Activated naive CD8-positive, alpha-beta T cell treated with anti-CD3 and anti-CD28 coated beads for 36 hours (primary cell): ENCODE measurements around the gene KDM4C. TPM values are rescaled to one million over a fixed set of nuclear protein-coding genes. Genes with fewer than 3 reads are reported as not detected.

Experiments used
- DNase-seq: peaks from one replicate; pipeline ENCODE4 v3.0.0; 2021
- H3K27ac Mint-ChIP-seq: one replicate; pipeline ENCODE4 v1.8.0; 2022; ENCODE audit warnings: mild to moderate bottlenecking, moderate library complexity, mixed read lengths
- H3K27me3 Mint-ChIP-seq: one replicate; pipeline ENCODE4 v1.8.0; 2022; ENCODE audit warnings: mild to moderate bottlenecking, mixed read lengths
- H3K36me3 Mint-ChIP-seq: one replicate; pipeline ENCODE4 v1.8.0; 2021; ENCODE audit warnings: mild to moderate bottlenecking, mixed read lengths
- H3K4me1 Mint-ChIP-seq: one replicate; pipeline ENCODE4 v1.8.0; 2021; ENCODE audit warnings: mixed read lengths
- H3K4me3 Mint-ChIP-seq: one replicate; pipeline ENCODE4 v1.8.0; 2022; ENCODE audit warnings: mild to moderate bottlenecking, moderate library complexity, mixed read lengths
- H3K9me3 Mint-ChIP-seq: one replicate; pipeline ENCODE4 v1.8.0; 2022; ENCODE audit warnings: mixed read lengths
- total RNA-seq, 2 experiments: library from RNA; stranded (reverse); gene quantifications; one replicate each; pipeline ENCODE4 v1.2.3, GENCODE V29; 2021

The KDM4C gene
- total RNA-seq, 2 experiments from 2014 or later: 22.7 to 22.9 TPM

DNA sequence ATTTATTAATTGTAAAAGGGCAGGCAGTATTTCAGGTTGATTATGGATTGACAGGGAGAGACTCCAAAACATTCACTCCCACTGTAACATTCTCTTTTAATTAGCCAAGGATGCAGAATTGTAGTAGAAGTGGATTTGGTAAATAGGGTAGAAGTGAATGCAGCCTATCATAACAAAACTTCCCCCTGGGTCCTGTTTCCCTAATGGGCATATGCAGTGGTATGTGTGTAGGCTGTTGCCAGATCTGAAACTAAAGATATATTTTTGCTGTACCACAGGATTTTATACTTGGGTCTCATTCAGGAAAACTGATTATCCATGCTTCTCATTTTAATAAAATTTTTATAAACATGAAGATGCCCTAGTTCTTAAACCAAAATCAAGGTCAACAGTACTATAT is 351.2 kb downstream of the KDM4C start:
- no peaks in the 10 kb centered on the region for H3K27me3 Mint-ChIP-seq
- H3K4me3 Mint-ChIP-seq: no peak overlapping the region
- H3K4me1 Mint-ChIP-seq: peaks cover 2% of the 10 kb centered on the region
- no peak overlapping the region for H3K27ac Mint-ChIP-seq
- no peak for DNase-seq
- H3K9me3 Mint-ChIP-seq: no peaks in the 10 kb centered on the region
- H3K36me3 Mint-ChIP-seq: peaks cover 34% of the 10 kb centered on the region

DNA sequence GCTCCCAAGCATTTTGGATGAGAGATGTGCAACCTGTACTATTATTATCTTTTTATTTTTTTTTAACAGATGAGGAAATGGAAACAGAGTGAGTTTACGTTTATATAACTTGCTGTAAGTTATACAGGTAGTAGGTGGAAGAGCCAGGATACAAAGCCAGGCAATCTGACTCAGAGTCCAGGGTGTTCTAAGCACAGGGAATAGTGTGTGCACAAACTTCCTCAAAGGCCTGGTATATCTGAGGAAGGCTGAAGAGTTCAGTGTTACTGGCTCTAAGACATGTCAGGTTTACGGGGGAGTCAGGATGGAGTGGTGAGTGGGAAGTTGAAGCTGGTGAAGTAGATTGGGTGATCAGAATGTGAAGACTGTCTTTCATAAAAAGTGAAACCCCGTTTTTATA is 353.6 kb downstream of the KDM4C start:
- H3K36me3 Mint-ChIP-seq: peaks cover 22% of the 10 kb centered on the region
- H3K4me1 Mint-ChIP-seq: no peaks in the 10 kb centered on the region
- no peaks in the 10 kb centered on the region for H3K9me3 Mint-ChIP-seq
- no peak overlapping the region for H3K4me3 Mint-ChIP-seq
- no peak overlapping the region for H3K27ac Mint-ChIP-seq
- no peak for DNase-seq
- H3K27me3 Mint-ChIP-seq: no peaks in the 10 kb centered on the region

DNA sequence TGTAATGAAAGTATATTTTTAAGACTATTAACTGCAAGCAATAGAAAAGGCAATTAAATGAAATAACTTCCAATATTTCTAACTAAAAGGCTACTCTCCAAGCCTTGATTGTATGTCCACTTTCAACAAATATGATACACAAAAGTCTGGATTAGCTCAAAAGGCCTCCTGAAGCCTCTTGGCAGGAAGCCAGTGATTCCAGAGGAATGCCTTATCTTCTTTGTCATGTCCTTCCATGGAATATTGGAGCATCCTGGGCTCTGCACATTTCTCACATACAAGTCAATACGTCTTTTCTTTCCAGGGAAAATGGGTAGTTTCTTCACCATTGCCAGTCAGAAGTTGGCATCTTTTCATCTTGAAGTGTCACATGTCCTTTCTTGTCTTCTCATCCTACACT is 357.8 kb downstream of the KDM4C start:
- peaks cover 12% of the 10 kb centered on the region for H3K4me1 Mint-ChIP-seq
- no peaks in the 10 kb centered on the region for H3K9me3 Mint-ChIP-seq
- H3K4me3 Mint-ChIP-seq: no peak overlapping the region
- no peak for DNase-seq
- H3K36me3 Mint-ChIP-seq: peaks cover 6% of the 10 kb centered on the region
- H3K27ac Mint-ChIP-seq: no peak overlapping the region
- no peaks in the 10 kb centered on the region for H3K27me3 Mint-ChIP-seq

DNA sequence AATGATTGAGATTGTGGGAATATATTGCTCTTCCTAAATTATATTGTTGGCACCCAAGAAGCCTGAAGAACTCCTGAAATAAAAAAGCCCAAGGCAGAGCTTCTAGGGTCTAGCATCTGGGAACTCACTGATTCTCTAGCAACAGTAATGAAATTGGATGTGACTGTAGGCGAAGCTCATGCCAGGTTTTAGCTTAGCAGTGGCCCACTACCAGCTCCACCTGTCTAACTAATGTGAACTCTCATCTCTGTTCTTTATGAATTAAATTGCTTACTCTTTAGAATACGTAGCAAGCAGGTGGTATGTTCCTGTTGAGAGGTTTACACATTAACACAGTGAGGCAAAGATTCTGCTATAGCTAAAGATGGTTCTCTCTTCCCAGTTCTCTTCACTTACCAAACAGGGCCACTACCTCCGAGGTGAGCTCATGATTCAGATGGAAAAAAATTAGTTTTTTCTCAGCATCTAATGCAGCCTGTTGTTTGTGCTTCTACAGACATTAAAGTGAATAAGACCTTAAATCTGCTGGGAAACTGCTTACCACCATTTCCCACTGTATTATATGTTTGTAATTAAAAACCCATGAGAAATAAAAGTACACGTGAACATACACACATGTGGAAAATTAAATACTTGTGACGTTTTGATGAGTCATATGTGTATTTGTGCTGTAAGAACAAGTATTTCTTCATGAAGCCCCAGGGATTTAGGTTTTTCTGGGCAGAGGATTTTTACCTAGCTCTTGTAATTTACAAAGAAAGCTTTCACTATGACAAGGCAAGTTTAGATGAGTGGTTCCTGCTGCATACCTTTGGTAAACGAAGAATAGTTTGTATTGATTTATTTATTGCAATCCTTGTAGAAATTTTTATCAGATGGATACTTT is 360.1 kb downstream of the KDM4C start:
- H3K36me3 Mint-ChIP-seq: peaks cover 15% of the 10 kb centered on the region
- peaks cover 2% of the 10 kb centered on the region for H3K9me3 Mint-ChIP-seq
- no peak overlapping the region for H3K27ac Mint-ChIP-seq
- H3K4me3 Mint-ChIP-seq: no peak overlapping the region
- peaks cover 20% of the 10 kb centered on the region for H3K4me1 Mint-ChIP-seq
- DNase-seq: no peak
- H3K27me3 Mint-ChIP-seq: no peaks in the 10 kb centered on the region

DNA sequence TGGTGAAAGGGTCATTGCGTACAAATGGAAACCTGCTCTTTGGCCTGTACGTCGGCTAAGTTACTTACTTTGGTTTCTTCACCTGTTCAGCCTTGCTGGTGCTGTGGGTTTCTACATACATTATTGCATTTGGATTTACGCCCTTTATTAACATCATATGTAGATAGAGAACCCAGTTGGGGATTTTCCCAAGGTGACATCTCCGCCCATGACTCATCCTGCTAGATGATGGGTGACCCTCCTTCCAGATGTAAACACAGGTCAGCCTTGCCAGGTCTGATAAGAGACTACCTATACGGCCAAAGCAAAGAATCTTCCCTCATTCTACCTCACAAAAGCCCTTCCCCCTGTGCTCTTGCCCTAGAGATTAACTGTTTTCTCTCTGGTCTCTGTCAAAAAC is 360.9 kb downstream of the KDM4C start:
- Mint-ChIP-seq H3K4me1 (peaks cover 20% of the 10 kb centered on the region), H3K27ac (no peak overlapping the region), H3K4me3 (no peak overlapping the region), H3K27me3 (no peaks in the 10 kb centered on the region), H3K36me3 (peaks cover 18% of the 10 kb centered on the region), H3K9me3 (peaks cover 2% of the 10 kb centered on the region)
- DNase-seq: no peak

DNA sequence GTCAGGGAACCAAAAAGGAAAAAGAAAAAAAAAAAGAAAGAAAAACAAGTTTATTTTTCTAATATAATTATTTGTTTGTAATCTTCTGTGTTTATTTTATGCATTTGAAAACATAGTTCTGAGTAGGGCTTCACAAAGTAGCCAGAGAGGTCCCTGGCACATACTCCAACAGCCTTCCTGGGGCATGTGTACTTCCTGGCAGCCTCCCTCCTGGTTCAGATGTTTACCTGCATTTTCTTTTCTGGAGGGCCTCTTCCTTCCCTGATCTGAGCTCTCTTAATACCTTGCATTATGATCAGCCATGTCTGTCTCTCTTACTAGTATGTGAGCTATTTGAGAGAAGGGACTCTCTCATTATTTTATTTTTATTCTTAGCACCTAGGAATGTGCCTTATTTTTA is 361.8 kb downstream of the KDM4C start:
- H3K4me3 Mint-ChIP-seq: no peak overlapping the region
- H3K9me3 Mint-ChIP-seq: peaks cover 2% of the 10 kb centered on the region
- DNase-seq: no peak
- H3K27ac Mint-ChIP-seq: no peak overlapping the region
- H3K36me3 Mint-ChIP-seq: peaks cover 18% of the 10 kb centered on the region
- H3K27me3 Mint-ChIP-seq: no peaks in the 10 kb centered on the region
- H3K4me1 Mint-ChIP-seq: peaks cover 20% of the 10 kb centered on the region

DNA sequence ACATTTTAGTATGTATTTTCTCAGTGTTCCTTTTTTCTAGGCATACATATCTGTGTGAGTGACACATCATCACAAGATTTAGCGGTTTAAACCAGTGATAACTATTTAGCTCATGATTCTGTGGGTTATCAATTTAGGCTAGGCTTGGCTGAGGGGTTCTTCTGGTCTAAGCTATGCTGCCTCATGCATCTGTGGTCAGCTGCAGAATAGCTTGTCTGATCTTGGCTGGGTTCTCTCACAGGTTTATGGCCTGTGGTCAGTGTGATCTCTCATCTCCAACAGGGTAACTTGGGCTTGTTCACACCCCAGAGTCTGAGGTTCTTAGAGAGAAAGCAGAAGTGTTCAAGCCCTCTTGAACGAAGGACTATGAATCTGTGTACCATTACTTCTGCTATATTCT is 363.3 kb downstream of the KDM4C start:
- no peak for DNase-seq
- H3K36me3 Mint-ChIP-seq: peaks cover 21% of the 10 kb centered on the region
- H3K27me3 Mint-ChIP-seq: no peaks in the 10 kb centered on the region
- H3K4me3 Mint-ChIP-seq: no peak overlapping the region
- H3K27ac Mint-ChIP-seq: no peak overlapping the region
- H3K4me1 Mint-ChIP-seq: peaks cover 22% of the 10 kb centered on the region
- peaks cover 2% of the 10 kb centered on the region for H3K9me3 Mint-ChIP-seq

DNA sequence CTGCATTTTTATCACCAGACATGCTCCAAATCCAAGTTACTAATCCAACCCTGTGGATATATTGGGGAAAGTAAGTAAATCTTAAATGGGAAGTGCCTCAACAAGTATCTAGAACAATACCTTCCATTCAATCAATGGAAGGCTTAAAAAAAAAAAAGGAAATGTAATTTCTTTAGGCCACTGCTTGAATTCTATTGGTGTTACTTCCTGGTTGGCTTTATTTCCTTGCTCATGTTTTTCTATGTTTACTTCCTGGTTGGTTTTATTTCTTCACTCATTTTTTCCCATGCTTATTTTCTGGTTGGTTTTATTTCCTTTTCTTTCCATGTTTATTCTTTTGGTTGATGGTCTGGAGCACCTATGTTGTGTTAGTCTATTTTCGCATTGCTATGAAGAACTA is 363.9 kb downstream of the KDM4C start:
- Mint-ChIP-seq H3K4me1 (peaks cover 22% of the 10 kb centered on the region), H3K36me3 (peaks cover 25% of the 10 kb centered on the region), H3K27ac (peak overlapping the region; percentile 30), H3K27me3 (no peaks in the 10 kb centered on the region), H3K4me3 (no peak overlapping the region), H3K9me3 (peaks cover 2% of the 10 kb centered on the region)
- DNase-seq: no peak

DNA sequence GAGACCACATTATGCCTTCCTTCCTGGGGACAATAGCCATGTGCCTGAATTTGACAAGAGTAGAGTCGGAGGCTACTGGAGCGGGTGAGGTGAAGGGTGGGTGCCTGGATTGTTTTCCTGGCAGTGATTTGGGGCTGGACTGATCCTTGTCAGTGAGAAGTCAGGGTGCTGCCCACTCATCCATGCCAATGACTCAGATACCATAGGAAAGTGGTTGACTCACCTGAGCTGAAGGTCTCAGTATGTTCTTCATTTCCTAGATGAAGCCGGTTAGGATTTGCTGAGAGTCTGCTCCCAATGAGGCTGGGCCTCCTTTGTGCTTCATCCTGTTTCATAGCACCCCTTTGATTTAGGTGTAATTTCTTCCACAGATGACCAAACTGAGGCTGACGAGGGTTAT is 366.0 kb downstream of the KDM4C start:
- H3K4me3 Mint-ChIP-seq: no peak overlapping the region

DNA sequence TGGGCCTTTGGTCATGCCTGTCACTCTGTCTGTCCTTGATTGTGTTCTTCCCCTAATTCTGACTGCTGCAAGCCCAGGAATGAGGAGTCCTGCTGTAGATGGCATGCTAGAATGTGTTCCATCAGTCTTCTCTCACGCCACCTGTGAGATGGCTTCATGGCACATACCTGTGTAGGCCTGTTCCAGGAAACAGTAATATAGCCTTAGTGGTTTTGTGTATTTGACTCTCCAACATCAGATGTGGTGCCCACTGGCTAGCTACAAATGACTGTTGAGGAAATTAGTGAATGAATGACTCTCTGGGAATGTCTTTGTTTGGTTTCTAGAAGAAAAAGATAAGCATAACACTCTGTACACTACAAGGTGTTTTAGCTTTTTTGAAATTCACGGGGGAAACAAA is 367.5 kb downstream of the KDM4C start:
- Mint-ChIP-seq H3K4me1 (peaks cover 11% of the 10 kb centered on the region), H3K27me3 (no peaks in the 10 kb centered on the region), H3K36me3 (peaks cover 40% of the 10 kb centered on the region), H3K4me3 (no peak overlapping the region), H3K9me3 (peaks cover 2% of the 10 kb centered on the region), H3K27ac (no peak overlapping the region)
- no peak for DNase-seq

More for the DNA sequence above, 366.0 kb downstream of the KDM4C start:
- Mint-ChIP-seq H3K27me3 (no peaks in the 10 kb centered on the region), H3K4me1 (peaks cover 18% of the 10 kb centered on the region), H3K27ac (no peak overlapping the region), H3K9me3 (peaks cover 2% of the 10 kb centered on the region), H3K36me3 (peaks cover 34% of the 10 kb centered on the region)
- DNase-seq: no peak

DNA sequence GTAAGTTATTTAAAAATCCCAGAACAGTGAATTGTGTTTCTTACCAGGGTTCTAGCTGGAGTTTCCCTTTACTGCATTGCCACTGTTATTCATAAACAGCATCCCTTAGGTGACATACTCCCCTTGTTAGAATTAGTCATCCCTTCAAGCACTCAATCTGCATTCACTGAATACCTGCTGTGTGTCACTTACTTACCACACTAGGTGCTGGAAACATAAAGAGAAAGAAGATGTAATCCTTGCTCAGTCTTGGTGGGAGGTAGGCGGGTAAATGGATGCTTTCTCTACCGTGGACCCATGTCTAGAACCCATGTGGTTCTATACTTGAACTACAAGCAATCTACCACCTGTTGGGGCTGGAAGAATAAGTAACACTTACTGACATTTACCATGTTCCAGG is 371.6 kb downstream of the KDM4C start:
- Mint-ChIP-seq H3K9me3 (no peaks in the 10 kb centered on the region), H3K27ac (no peak overlapping the region), H3K4me3 (no peak overlapping the region), H3K36me3 (peaks cover 23% of the 10 kb centered on the region), H3K27me3 (no peaks in the 10 kb centered on the region), H3K4me1 (peaks cover 2% of the 10 kb centered on the region)
- no peak for DNase-seq

DNA sequence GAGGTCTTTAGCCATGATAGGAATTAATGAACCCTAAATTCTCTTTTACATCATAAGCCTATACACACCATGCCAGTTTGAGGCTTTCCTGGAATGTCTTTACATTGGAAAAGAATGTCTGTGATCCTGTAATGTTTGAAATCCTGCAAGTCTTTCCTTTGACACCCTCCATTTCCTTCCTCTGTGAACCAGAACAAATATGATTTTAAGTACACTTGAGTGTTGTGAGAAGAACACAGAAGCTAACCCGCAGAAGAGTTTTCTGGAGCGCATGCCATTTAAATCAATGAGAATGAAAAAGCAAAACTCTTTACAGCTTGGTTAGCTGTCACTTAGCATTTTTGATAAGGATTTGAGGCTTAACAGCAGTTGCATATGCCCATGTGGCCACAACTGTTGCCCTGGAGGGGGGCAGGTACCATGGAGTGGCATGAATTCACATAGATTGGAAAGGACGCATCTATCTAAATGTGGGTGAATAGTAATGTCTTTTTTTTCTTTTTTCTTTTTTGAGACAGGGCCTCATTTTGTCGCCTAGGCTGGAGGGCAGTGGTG is 372.6 kb downstream of the KDM4C start:
- Mint-ChIP-seq H3K27ac (no peak overlapping the region), H3K4me3 (no peak overlapping the region)

DNA sequence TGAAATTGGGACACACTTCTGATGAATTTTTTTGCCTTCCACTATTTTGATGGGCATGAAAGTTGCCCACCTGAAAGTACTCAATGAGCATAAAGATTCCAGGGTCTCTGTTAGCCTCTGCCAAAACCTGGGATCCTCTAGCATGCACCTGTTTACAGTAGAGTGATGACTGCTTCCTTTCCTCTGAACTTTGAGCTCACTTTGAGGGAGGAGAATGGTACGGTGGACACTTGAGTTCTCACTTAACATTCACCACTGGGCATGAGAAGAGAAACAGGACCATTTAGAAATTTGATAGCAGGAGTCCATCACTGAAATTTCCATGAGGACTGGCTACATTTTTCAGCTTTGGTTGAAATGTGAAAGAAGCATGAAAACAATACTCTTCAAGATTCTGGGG is 374.8 kb downstream of the KDM4C start:
- H3K27me3 Mint-ChIP-seq: no peaks in the 10 kb centered on the region
- no peak overlapping the region for H3K4me3 Mint-ChIP-seq
- DNase-seq: no peak
- peaks cover 28% of the 10 kb centered on the region for H3K36me3 Mint-ChIP-seq
- H3K4me1 Mint-ChIP-seq: no peaks in the 10 kb centered on the region
- no peaks in the 10 kb centered on the region for H3K9me3 Mint-ChIP-seq
- no peak overlapping the region for H3K27ac Mint-ChIP-seq

More for the DNA sequence above, 372.6 kb downstream of the KDM4C start:
- Mint-ChIP-seq H3K9me3 (no peaks in the 10 kb centered on the region), H3K36me3 (peaks cover 27% of the 10 kb centered on the region), H3K27me3 (no peaks in the 10 kb centered on the region), H3K4me1 (no peaks in the 10 kb centered on the region)
- DNase-seq: no peak

DNA sequence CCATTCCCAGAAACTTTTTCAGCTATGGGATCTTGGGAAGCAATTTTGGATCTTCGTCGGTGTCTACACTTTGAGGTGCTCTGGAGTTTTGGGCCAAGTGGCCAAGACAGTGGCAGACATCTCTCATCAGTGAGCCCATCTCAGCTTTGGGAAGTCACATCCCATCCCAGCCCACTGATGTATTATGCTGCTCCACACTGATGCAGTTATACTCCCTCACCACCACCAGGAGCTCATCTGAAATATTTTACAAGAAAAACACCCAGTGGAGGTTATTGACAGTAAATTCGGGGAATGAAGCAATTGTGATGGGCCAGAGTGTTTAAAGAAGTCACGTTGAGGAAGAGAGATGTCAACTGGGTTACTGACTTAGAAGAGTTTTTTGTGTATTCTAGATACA is 378.0 kb downstream of the KDM4C start:
- Mint-ChIP-seq H3K4me3 (no peak overlapping the region), H3K9me3 (no peaks in the 10 kb centered on the region), H3K4me1 (no peaks in the 10 kb centered on the region), H3K27ac (no peak overlapping the region), H3K27me3 (no peaks in the 10 kb centered on the region), H3K36me3 (peaks cover 20% of the 10 kb centered on the region)
- DNase-seq: no peak

DNA sequence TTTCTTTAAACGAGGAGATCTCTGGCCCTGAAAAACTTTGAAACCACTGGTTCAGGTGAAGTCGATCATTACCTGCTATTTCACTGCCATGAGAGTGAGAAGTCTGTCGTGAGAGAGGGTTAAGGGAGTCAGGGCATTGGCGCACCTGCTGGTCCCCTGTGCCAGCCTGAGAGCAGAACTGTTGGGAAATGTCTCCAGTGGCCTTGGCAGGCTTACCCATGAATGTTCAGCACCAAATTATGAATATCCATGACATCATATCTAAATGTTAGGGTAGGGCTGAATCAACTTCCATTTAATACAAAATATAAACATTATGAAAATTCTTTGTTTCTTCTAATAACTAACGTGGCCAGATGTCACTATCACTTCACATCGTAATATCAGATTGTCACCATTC is 379.3 kb downstream of the KDM4C start:
- Mint-ChIP-seq H3K36me3 (peaks cover 22% of the 10 kb centered on the region), H3K27ac (no peak overlapping the region), H3K9me3 (no peaks in the 10 kb centered on the region), H3K27me3 (no peaks in the 10 kb centered on the region), H3K4me1 (no peaks in the 10 kb centered on the region), H3K4me3 (no peak overlapping the region)
- no peak for DNase-seq

DNA sequence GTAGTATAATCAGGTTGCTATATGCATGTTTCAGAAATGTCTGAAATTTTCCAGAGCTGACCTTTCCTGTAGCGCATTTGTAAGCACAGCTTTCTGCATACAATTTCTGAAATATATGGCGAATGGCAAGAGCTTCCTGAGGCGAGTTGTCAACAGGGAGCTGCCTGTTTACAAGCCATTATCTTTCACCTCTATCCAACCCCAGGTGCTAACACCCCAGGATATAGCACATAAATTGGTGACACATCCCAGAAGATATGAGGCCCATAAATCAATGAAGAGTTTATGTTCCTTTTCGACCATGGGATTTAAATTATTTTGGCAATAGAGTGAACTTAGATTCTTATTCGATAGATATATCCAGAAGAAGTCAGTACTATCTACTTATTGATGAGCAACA is 379.8 kb downstream of the KDM4C start:
- Mint-ChIP-seq H3K4me1 (no peaks in the 10 kb centered on the region), H3K27me3 (no peaks in the 10 kb centered on the region), H3K36me3 (peaks cover 22% of the 10 kb centered on the region)

More for the DNA sequence above, 379.8 kb downstream of the KDM4C start:
- no peak overlapping the region for H3K4me3 Mint-ChIP-seq
- H3K9me3 Mint-ChIP-seq: no peaks in the 10 kb centered on the region
- no peak overlapping the region for H3K27ac Mint-ChIP-seq
- no peak for DNase-seq
